Measurements from ENCODE around the gene COPG2.
"Not testable (repeated sequence)": the region's sequence is repeated elsewhere in the genome, so short reads cannot be mapped to it uniquely, and the experiment has no call there.

GRCh38 chr7:130512038-130512437 lies 156.5 kb downstream of the COPG2 start:
- TF ChIP-seq, protein P1, sequence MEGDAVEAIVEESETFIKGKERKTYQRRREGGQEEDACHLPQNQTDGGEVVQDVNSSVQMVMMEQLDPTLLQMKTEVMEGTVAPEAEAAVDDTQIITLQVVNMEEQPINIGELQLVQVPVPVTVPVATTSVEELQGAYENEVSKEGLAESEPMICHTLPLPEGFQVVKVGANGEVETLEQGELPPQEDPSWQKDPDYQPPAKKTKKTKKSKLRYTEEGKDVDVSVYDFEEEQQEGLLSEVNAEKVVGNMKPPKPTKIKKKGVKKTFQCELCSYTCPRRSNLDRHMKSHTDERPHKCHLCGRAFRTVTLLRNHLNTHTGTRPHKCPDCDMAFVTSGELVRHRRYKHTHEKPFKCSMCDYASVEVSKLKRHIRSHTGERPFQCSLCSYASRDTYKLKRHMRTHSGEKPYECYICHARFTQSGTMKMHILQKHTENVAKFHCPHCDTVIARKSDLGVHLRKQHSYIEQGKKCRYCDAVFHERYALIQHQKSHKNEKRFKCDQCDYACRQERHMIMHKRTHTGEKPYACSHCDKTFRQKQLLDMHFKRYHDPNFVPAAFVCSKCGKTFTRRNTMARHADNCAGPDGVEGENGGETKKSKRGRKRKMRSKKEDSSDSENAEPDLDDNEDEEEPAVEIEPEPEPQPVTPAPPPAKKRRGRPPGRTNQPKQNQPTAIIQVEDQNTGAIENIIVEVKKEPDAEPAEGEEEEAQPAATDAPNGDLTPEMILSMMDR (IDR thresholded peaks at IDR 0.05; ENCODE audit: insufficient read depth, low read depth, low read length) = not testable (repeated sequence)
- not testable (repeated sequence) for TF ChIP-seq EZH2 (IDR thresholded peaks at IDR 0.05; ENCODE audit: insufficient read depth, low read length)
